Loucy (cell line): Measurements from ENCODE around the gene PLPP1.

Experiments
- H2AFZ ChIP-seq: fragments of 200-600 bp; sonication (generic); 2 replicates; pipeline ENCODE4 v1.6.0; 2016; ENCODE audit warnings: antibody characterized with exemption, mild to moderate bottlenecking, low read length, moderate library complexity
- H3F3A ChIP-seq: fragments of 200-600 bp; 2 replicates; pipeline ENCODE4 v1.6.0; 2016; ENCODE audit warnings: antibody characterized with exemption, low read depth, mild to moderate bottlenecking
- H3K27me3 ChIP-seq: fragments of 200-600 bp; sonication (generic); 2 replicates; pipeline ENCODE4 v1.6.1; 2014; ENCODE audit warnings: low read length, mild to moderate bottlenecking; ENCODE audit not compliant: insufficient read depth, poor library complexity, severe bottlenecking
- H3K36me3 ChIP-seq: fragments of 200-600 bp; sonication (generic); 2 replicates; pipeline ENCODE4 v1.6.1; 2016; ENCODE audit warnings: low read length; ENCODE audit not compliant: insufficient read depth
- H3K4me1 ChIP-seq: fragments of 200-600 bp; sonication (generic); 2 replicates; pipeline ENCODE4 v1.5.1; 2014; ENCODE audit warnings: low read length, mild to moderate bottlenecking; ENCODE audit not compliant: insufficient read depth, poor library complexity, severe bottlenecking
- H3K4me2 ChIP-seq: fragments of 200-600 bp; sonication (generic); 2 replicates; pipeline ENCODE4 v1.6.0; 2014; ENCODE audit warnings: antibody characterized with exemption, low read length, low read depth, mild to moderate bottlenecking; ENCODE audit not compliant: poor library complexity, severe bottlenecking
- H3K4me3 ChIP-seq: fragments of 200-600 bp; sonication (generic); 2 replicates; pipeline ENCODE4 v1.5.1; 2014; ENCODE audit warnings: low read length, mild to moderate bottlenecking, mixed read lengths; ENCODE audit not compliant: poor library complexity, severe bottlenecking
- H3K79me2 ChIP-seq: fragments of 200-600 bp; sonication (generic); 2 replicates; pipeline ENCODE4 v1.6.1; 2014; ENCODE audit warnings: low read length; ENCODE audit not compliant: insufficient read depth
- H3K9ac ChIP-seq: fragments of 200-600 bp; sonication (generic); 2 replicates; pipeline ENCODE4 v1.6.0; 2014; ENCODE audit warnings: mild to moderate bottlenecking, low read depth, low read length, moderate library complexity; ENCODE audit not compliant: poor library complexity, severe bottlenecking
- H3K9me2 ChIP-seq: fragments of 200-600 bp; sonication (generic); replicated peaks from 2 replicates; pipeline ENCODE4 v1.6.1; 2016; ENCODE audit warnings: low read depth, low read length, mixed read lengths
- H3K9me3 ChIP-seq: fragments of 200-600 bp; sonication (generic); 2 replicates; pipeline ENCODE4 v1.6.1; 2014; ENCODE audit warnings: mild to moderate bottlenecking, antibody characterized with exemption, low read length, low read depth; ENCODE audit not compliant: insufficient read depth
- H4K20me1 ChIP-seq: fragments of 200-600 bp; sonication (generic); 2 replicates; pipeline ENCODE4 v1.6.0; 2014; ENCODE audit warnings: antibody characterized with exemption, low read length, mild to moderate bottlenecking; ENCODE audit not compliant: insufficient read depth, poor library complexity, severe bottlenecking
- CTCF ChIP-seq: fragments of 200-600 bp; sonication (generic); conservative IDR thresholded peaks from 2 replicates; pipeline ENCODE4 v1.5.1; 2014; ENCODE audit warnings: mild to moderate bottlenecking, antibody characterized with exemption, low read length
- EZH2phosphoT487 ChIP-seq: fragments of 200-600 bp; IDR thresholded peaks from 2 replicates; pipeline ENCODE4 v1.6.1; 2018; ENCODE audit warnings: antibody characterized with exemption, mild to moderate bottlenecking, moderate library complexity, borderline replicate concordance

The PLPP1 gene

GRCh38 chr5:55469839-55470238 lies 64.9 kb downstream of the PLPP1 start:
- Histone ChIP-seq H3K9ac (no peak overlapping the region), H4K20me1 (no peaks in the 10 kb centered on the region), H3K79me2 (no peaks in the 10 kb centered on the region), H3K4me2 (no peak overlapping the region), H3K9me3 (no peaks in the 10 kb centered on the region), H3F3A (no peaks in the 10 kb centered on the region), H2AFZ (no peak overlapping the region), H3K4me1 (no peaks in the 10 kb centered on the region), H3K4me3 (no peak overlapping the region), H3K27me3 (no peaks in the 10 kb centered on the region), H3K9me2 (no peaks in the 10 kb centered on the region), H3K36me3 (no peaks in the 10 kb centered on the region)
- TF ChIP-seq CTCF (no peak), EZH2phosphoT487 (no peak)

DNA sequence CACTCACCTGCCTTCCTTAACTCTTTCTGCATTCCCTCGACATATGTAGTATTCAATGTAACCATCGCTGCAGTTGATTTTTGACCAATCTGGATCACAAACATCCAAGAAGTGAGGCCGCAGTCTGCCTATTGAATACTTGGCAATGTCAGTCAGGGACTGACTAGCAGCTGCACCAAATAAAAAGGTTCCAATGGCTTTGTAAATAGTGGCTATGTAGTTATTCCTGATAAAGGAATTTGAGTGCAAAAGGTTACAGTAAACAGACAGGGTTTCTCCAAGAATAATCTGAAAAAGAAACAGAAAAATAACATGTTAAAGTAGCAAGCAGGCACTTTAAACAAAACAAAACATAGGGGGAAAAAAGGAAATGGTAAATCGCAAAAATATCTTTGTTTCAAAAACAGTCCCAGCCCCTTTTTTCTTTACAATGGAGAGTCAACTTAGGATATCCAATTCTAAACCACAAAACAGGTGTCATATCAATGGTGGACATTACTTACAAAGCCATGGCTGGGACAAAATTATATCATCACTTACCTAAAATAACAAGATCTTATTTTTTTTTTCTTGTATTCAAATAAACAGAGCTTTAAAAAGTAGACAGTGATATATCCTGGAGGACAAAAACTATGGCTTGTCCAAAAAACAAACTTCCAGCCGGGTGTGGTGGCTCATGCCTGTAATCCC lies 66.8 kb downstream of the PLPP1 start:
- no peak overlapping the region for H3K4me3 ChIP-seq
- H3F3A ChIP-seq: no peaks in the 10 kb centered on the region
- no peaks in the 10 kb centered on the region for H3K79me2 ChIP-seq
- H2AFZ ChIP-seq: no peak overlapping the region
- no peaks in the 10 kb centered on the region for H3K9me3 ChIP-seq
- no peak overlapping the region for H3K4me2 ChIP-seq
- H3K36me3 ChIP-seq: no peaks in the 10 kb centered on the region
- no peaks in the 10 kb centered on the region for H3K4me1 ChIP-seq
- H3K9me2 ChIP-seq: no peaks in the 10 kb centered on the region
- no peaks in the 10 kb centered on the region for H3K27me3 ChIP-seq
- no peaks in the 10 kb centered on the region for H4K20me1 ChIP-seq
- TF ChIP-seq EZH2phosphoT487: no peak
- TF ChIP-seq CTCF: no peak
- no peak overlapping the region for H3K9ac ChIP-seq

GRCh38 chr5:55463613-55464012 lies 71.2 kb downstream of the PLPP1 start:
- Histone ChIP-seq H3K4me3 (no peak overlapping the region), H3K36me3 (no peaks in the 10 kb centered on the region), H3K9me3 (no peaks in the 10 kb centered on the region), H4K20me1 (no peaks in the 10 kb centered on the region), H3K4me1 (no peaks in the 10 kb centered on the region), H2AFZ (no peak overlapping the region), H3K4me2 (no peak overlapping the region), H3K27me3 (no peaks in the 10 kb centered on the region), H3F3A (no peaks in the 10 kb centered on the region), H3K9me2 (no peaks in the 10 kb centered on the region), H3K79me2 (no peaks in the 10 kb centered on the region), H3K9ac (no peak overlapping the region)
- no peak for TF ChIP-seq CTCF
- no peak for TF ChIP-seq EZH2phosphoT487
